Astrocyte (in vitro differentiated cells and primary cell): ENCODE measurements around the gene CYB5R2. TPM values are rescaled to one million over a fixed set of nuclear protein-coding genes. Genes with fewer than 3 reads are reported as not detected.

ENCODE experiments used
- DNase-seq: peaks from one replicate; pipeline ENCODE4 v3.0.0-alpha.2; 2010; ENCODE audit warnings: low read depth
- FAIRE-seq: peaks from 2 replicates; lab custom pipeline; 2011; peaks lifted over from hg19 to GRCh38; lab: Jason Lieb, UNC
- H2AFZ ChIP-seq: 2 replicates; pipeline ENCODE4 v1.6.0; 2012; ENCODE audit warnings: low read depth, low read length, inconsistent platforms
- H3K27ac ChIP-seq: 2 replicates; pipeline ENCODE4 v1.5.1; 2011; ENCODE audit warnings: low read depth, low read length, inconsistent platforms
- H3K27me3 ChIP-seq: 2 replicates; pipeline ENCODE4 v1.6.0; 2011; ENCODE audit warnings: low read length, inconsistent platforms; ENCODE audit not compliant: insufficient read depth
- H3K36me3 ChIP-seq: 2 replicates; pipeline ENCODE4 v1.5.1; 2011; ENCODE audit warnings: low read length, inconsistent platforms; ENCODE audit not compliant: insufficient read depth
- H3K4me1 ChIP-seq: 2 replicates; pipeline ENCODE4 v1.5.1; 2011; ENCODE audit warnings: low read length, inconsistent platforms; ENCODE audit not compliant: insufficient read depth
- H3K4me2 ChIP-seq: 2 replicates; pipeline ENCODE4 v1.6.0; 2012; ENCODE audit warnings: low read length, inconsistent platforms
- H3K4me3 ChIP-seq: 2 replicates; pipeline ENCODE4 v1.5.1; 2011; ENCODE audit warnings: low read depth, mild to moderate bottlenecking, low read length, inconsistent platforms; ENCODE audit not compliant: insufficient read depth
- H3K79me2 ChIP-seq: 2 replicates; pipeline ENCODE4 v1.6.0; 2012; ENCODE audit warnings: mild to moderate bottlenecking, low read length, inconsistent platforms; ENCODE audit not compliant: insufficient read depth
- H3K9ac ChIP-seq: 2 replicates; pipeline ENCODE4 v1.6.0; 2012; ENCODE audit warnings: mild to moderate bottlenecking, low read length, inconsistent platforms
- H3K9me3 ChIP-seq: 2 replicates; pipeline ENCODE4 v1.5.1; 2012; ENCODE audit warnings: low read depth, mild to moderate bottlenecking, low read length, inconsistent platforms; ENCODE audit not compliant: insufficient read depth
- H4K20me1 ChIP-seq: 2 replicates; pipeline ENCODE4 v1.6.0; 2012; ENCODE audit warnings: low read length, inconsistent platforms; ENCODE audit not compliant: insufficient read depth
- H3K27ac Mint-ChIP-seq: one replicate; pipeline ENCODE4 v1.8.0; 2021; ENCODE audit warnings: mild to moderate bottlenecking, mixed read lengths; ENCODE audit not compliant: unreplicated experiment
- H3K27me3 Mint-ChIP-seq: one replicate; pipeline ENCODE4 v1.8.0; 2021; ENCODE audit warnings: low read depth, mixed read lengths; ENCODE audit not compliant: unreplicated experiment
- H3K36me3 Mint-ChIP-seq: one replicate; pipeline ENCODE4 v1.8.0; 2021; ENCODE audit warnings: low read depth, mixed read lengths; ENCODE audit not compliant: unreplicated experiment
- H3K4me1 Mint-ChIP-seq: one replicate; pipeline ENCODE4 v1.8.0; 2021; ENCODE audit warnings: low read depth, mixed read lengths; ENCODE audit not compliant: unreplicated experiment
- H3K4me3 Mint-ChIP-seq: one replicate; pipeline ENCODE4 v1.8.0; 2021; ENCODE audit warnings: mild to moderate bottlenecking, moderate library complexity, mixed read lengths; ENCODE audit not compliant: unreplicated experiment
- H3K9me3 Mint-ChIP-seq: one replicate; pipeline ENCODE4 v1.8.0; 2021; ENCODE audit warnings: mild to moderate bottlenecking, mixed read lengths; ENCODE audit not compliant: unreplicated experiment
- CTCF ChIP-seq: IDR thresholded peaks from 2 replicates; pipeline ENCODE4 v1.5.1; 2011; ENCODE audit warnings: low read depth, mild to moderate bottlenecking, inconsistent platforms, low read length, moderate library complexity; ENCODE audit not compliant: insufficient read depth
- EZH2 ChIP-seq: IDR thresholded peaks from 2 replicates; pipeline ENCODE4 v1.6.1; 2012; ENCODE audit warnings: mild to moderate bottlenecking, low read length, inconsistent platforms; ENCODE audit not compliant: insufficient read depth
- total RNA-seq: library from RNA; stranded (reverse); gene quantifications from 2 replicates; pipeline ENCODE4 v1.2.1, GENCODE V29; 2021

CYB5R2 gene
- total RNA-seq, 1 donor from 2014 or later = 11.9 TPM

- Histone ChIP-seq H3K4me3 (no peak overlapping the region), H2AFZ (no peak overlapping the region), H3K79me2 (no peaks in the 10 kb centered on the region), H3K4me2 (no peak overlapping the region), H3K36me3 (no peaks in the 10 kb centered on the region), H3K27ac (no peak overlapping the region), H3K9me3 (no peaks in the 10 kb centered on the region), H3K4me1 (no peaks in the 10 kb centered on the region), H3K9ac (no peak overlapping the region), H3K27me3 (peaks cover 2% of the 10 kb centered on the region), H4K20me1 (no peaks in the 10 kb centered on the region)
- TF ChIP-seq CTCF = no peak
- TF ChIP-seq EZH2 = no peak
- no peaks in the 10 kb centered on the region for H3K9me3 Mint-ChIP-seq
- no peak overlapping the region for H3K4me3 Mint-ChIP-seq
- DNase-seq = no peak
- peaks cover 29% of the 10 kb centered on the region for H3K27me3 Mint-ChIP-seq
- H3K27ac Mint-ChIP-seq = no peak overlapping the region
- no peaks in the 10 kb centered on the region for H3K4me1 Mint-ChIP-seq
- peaks cover 5% of the 10 kb centered on the region for H3K36me3 Mint-ChIP-seq
- FAIRE-seq = no peak
Observed at GRCh38 chr11:7628660-7629059, 44.6 kb downstream of the CYB5R2 start.

GRCh38 chr11:7622721-7623120 is 50.6 kb downstream of the CYB5R2 start:
- Mint-ChIP-seq H3K9me3 (no peaks in the 10 kb centered on the region), H3K27me3 (peaks cover 29% of the 10 kb centered on the region), H3K4me1 (no peaks in the 10 kb centered on the region), H3K36me3 (no peaks in the 10 kb centered on the region), H3K27ac (no peak overlapping the region), H3K4me3 (no peak overlapping the region)
- TF ChIP-seq EZH2 (no peak), CTCF (no peak)
- FAIRE-seq (no peak), DNase-seq (no peak)
- no peak overlapping the region for H3K4me3 ChIP-seq
- H3K36me3 ChIP-seq = no peaks in the 10 kb centered on the region
- no peak overlapping the region for H3K9ac ChIP-seq
- no peak overlapping the region for H3K27ac ChIP-seq
- H3K4me2 ChIP-seq = no peak overlapping the region
- no peaks in the 10 kb centered on the region for H3K79me2 ChIP-seq
- H3K27me3 ChIP-seq = no peaks in the 10 kb centered on the region
- H4K20me1 ChIP-seq = no peaks in the 10 kb centered on the region
- H3K4me1 ChIP-seq = no peaks in the 10 kb centered on the region
- no peak overlapping the region for H2AFZ ChIP-seq
- H3K9me3 ChIP-seq = no peaks in the 10 kb centered on the region

GRCh38 chr11:7621554-7621953 is 51.7 kb downstream of the CYB5R2 start:
- Histone ChIP-seq H3K36me3 (no peaks in the 10 kb centered on the region), H3K27me3 (no peaks in the 10 kb centered on the region), H3K79me2 (no peaks in the 10 kb centered on the region), H4K20me1 (no peaks in the 10 kb centered on the region), H3K4me1 (no peaks in the 10 kb centered on the region), H3K4me2 (no peak overlapping the region), H3K9me3 (no peaks in the 10 kb centered on the region), H3K4me3 (no peak overlapping the region), H2AFZ (no peak overlapping the region), H3K9ac (no peak overlapping the region), H3K27ac (no peak overlapping the region)
- FAIRE-seq (no peak), DNase-seq (no peak)
- Mint-ChIP-seq H3K4me1 (no peaks in the 10 kb centered on the region), H3K27ac (no peak overlapping the region), H3K4me3 (no peak overlapping the region), H3K27me3 (peaks cover 29% of the 10 kb centered on the region), H3K9me3 (no peaks in the 10 kb centered on the region), H3K36me3 (no peaks in the 10 kb centered on the region)
- TF ChIP-seq CTCF (no peak), EZH2 (no peak)
